GM12801 (cell line): ENCODE results near the gene NOS3.

ENCODE experiments used
- TF ChIP-seq, protein P1 (sequence below): IDR thresholded peaks from one replicate; pipeline ENCODE4 v1.5.1; 2011; ENCODE audit warnings: control low read depth; ENCODE audit not compliant: insufficient read length; ENCODE audit errors: extremely low read depth

Gene NOS3

DNA sequence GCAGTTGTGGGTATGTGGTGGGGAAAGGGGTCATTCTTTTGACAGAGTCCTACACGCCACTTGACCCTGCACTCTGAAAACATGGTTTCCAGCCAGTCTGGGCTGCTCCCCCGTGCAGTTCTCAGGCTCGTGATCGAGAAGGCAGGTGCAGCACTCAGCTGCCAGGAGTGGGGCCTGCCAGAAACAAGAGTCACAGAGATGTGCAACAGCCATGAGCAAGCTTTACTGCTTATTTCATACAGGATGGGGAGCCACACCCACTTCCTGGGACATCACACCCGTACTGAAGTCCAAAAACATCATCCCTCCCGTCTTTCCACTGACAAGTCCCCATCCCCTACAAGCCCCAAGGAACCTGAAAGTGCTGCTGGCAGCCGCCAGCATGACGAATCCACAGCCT is 24.1 kb downstream of the NOS3 start:
- TF ChIP-seq, protein P1, sequence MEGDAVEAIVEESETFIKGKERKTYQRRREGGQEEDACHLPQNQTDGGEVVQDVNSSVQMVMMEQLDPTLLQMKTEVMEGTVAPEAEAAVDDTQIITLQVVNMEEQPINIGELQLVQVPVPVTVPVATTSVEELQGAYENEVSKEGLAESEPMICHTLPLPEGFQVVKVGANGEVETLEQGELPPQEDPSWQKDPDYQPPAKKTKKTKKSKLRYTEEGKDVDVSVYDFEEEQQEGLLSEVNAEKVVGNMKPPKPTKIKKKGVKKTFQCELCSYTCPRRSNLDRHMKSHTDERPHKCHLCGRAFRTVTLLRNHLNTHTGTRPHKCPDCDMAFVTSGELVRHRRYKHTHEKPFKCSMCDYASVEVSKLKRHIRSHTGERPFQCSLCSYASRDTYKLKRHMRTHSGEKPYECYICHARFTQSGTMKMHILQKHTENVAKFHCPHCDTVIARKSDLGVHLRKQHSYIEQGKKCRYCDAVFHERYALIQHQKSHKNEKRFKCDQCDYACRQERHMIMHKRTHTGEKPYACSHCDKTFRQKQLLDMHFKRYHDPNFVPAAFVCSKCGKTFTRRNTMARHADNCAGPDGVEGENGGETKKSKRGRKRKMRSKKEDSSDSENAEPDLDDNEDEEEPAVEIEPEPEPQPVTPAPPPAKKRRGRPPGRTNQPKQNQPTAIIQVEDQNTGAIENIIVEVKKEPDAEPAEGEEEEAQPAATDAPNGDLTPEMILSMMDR = no peak

DNA sequence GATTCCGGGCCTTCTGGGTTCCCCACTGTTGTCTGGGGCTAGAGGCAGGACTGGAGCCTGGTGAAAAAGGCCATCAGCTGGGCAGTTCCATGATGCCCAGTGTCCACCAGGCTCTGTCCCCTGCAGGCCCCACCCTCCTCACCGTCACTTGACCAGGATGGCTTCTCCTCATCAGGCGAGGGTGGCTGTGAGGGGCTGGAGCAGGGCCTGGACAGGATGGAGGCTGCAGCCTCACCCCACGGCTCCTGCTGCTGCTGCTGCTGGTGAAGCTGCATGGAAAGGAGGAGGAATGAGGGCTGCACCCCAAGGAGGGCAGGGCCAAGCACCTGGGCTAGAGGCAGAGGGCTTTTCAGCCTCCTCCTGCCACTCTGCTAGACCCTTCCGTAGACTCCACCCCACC is 25.1 kb downstream of the NOS3 start:
- TF ChIP-seq, protein P1 = no peak

DNA sequence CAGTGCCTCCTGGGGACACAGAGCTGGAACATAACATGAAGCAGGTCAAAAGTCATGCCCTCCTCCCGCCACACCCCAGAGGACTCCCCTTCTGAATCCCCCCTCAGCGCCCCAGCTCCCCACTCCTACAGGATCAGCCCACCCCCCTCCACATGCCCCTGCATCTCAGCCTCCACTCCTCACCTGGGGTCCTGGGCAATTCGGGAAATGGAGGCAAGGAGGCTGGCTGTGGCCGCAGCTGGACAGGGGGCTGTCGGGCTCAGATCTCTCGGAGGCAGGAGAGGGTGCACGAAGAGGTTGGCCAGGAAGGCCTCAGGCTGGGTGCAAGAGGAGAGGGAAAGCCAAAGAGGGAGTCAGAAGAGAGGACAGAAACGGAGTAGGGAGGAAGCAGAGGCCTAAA is 25.7 kb downstream of the NOS3 start:
- TF ChIP-seq, protein P1 = no peak

DNA sequence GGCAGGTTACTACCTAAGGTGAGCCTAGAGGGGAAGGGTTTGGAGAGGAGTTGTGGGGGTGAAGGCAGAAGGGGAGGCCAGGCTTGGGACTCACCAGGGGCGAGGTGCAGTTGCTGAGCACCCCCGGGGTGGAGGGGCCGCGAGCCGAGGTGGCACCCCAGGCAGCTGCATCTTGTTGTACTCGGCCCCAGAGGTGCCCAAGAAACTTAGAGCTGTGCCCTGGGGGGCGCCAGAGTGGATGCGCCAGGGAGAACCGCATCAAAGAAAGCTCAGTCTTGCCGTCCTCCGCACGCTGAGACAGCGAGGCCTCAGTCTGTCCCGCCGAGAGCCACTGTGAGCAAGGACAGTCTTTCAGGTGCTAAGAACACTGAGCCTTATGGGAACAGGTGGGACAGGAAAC is 26.1 kb downstream of the NOS3 start:
- TF ChIP-seq, protein P1 = no peak

DNA sequence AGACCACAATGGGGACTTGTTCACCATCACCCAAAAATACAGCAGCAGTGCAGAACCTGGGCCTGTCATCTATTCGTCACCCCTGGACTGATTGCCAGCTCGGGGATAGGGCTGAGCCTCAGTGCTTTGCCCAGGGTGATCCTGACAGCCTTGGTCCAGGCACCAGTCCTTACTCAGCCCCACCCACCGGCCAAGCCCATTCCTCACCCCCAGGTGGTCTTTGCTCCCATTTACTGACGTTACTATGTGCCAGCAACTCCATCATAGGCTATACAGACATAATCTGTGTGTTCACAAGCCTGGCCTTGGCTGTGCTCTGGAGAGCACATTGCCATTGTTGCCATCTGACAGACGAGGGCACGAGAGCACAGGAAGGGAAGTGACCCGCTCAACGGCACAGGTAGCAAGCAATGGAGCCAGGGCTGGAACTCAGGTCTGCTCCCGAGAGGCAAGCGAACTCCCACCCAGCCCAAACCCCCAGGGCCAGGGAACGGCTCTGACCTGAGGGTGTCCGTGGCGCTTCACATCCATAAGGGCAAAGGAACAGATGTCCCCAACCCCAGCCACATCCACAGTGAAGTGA is 26.6 kb downstream of the NOS3 start:
- TF ChIP-seq, protein P1 = no peak

DNA sequence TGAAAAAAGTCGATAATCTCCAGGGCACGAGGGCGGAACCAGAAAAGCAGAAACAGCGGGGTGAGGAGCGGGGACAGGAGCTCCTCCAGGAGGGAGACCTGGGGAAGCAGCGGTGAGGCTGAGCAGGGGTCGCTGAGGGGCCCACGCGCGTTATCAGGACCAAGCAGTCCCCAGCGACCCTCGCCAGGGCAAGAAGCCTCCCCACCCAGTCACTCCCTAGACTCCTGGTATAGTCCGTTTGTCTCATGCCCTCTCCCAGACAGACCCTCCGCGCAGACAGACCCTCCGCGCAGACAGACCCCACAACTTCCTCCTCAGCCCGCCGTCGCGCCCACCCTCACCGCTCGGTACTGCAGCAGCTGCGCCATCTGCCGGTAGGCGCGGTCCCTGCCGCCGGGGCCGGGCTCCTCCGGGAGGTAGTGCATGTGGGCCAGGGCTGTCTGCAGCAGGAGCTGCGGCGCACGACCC is 27.2 kb downstream of the NOS3 start:
- TF ChIP-seq, protein P1 = no peak

DNA sequence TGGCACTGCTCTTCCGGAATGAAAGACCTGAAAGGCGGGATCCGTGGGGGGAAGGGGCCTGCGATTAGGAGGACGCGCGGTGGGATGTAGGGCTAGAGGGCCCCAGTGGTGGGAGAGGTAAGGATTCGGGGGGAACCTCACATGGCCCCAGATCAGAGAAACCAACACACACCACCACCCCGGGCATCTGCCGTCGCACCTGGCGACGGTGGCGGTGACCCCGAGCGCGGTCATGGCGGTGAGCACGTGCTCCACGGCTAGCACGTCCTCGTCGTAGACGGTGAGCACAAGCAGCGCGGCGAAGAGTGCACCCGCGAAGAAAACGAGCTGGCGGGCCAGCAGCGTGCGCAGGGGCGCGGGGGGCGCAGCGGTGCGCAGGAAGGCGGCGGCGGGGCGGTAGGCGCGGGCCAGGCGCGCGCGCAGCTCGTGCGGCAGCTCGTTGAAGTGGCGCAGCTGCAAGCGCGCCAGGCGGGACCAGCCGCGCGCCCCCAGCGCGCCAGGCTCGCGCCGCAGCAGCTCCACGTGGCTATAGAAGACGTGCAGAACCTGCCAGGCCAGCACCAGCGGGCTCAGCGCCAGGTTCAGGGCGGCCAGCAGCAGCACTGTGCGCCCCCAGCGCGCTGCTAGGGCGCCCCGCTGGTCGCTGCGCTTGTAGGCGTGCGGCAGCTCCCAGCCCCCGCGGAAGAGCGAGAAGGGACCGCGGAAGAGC is 27.8 kb downstream of the NOS3 start:
- TF ChIP-seq, protein P1 = no peak
